PC-9 (cell line): ENCODE results near the gene CPN2.

ENCODE experiments used
- EZH2 ChIP-seq: fragments of 200-600 bp; sonication (generic); IDR thresholded peaks from 2 replicates; pipeline ENCODE4 v1.8.0; 2017; ENCODE audit warnings: antibody characterized with exemption, low read depth
- TF ChIP-seq, protein P1 (sequence below): fragments of 200-600 bp; sonication (generic); conservative IDR thresholded peaks from 2 replicates; pipeline ENCODE4 v1.6.1; 2017; ENCODE audit warnings: mixed run types, antibody characterized with exemption, mild to moderate bottlenecking, moderate library complexity

DNA sequence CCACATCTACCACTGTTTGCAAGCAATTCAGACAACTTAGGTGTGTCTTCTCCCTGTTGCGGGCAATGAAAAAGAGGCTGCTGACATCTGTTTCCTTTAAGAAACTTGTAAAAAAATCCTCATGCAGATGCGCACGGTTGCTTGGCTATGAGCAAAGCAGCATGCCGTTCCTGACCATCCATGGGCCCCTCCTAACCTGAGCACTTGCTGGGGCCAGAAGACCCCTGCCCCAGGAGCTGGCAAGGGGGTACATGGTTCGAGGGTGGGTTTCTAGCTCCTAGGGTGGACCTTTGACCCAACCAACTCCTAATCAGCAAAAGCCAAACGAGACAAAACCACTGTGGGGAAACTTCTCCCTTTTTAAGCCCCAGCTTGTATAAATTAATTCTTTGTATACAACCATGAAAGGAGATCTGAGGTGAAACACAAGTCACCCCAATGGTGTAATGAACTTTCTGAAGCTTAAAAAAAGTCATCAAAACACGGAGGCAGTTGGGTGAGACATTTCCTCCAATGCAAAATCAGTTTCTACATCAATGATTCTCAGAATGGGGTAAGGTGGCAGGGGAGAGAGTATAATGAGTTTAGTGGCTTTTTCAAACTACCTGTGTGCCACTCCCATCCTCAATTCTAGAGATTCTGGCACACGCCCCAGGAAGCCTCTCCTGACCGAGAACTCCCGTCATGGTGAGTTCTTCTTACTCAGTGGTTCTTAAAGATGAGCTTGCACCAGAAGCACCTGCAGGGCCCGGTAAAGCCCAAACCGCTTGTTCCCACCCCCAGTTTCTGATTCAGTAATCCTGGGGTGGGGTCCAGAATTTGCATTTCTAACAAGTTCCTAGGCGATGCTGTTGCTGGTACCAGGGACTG lies 44.1 kb downstream of the CPN2 start:
- TF ChIP-seq, protein P1, sequence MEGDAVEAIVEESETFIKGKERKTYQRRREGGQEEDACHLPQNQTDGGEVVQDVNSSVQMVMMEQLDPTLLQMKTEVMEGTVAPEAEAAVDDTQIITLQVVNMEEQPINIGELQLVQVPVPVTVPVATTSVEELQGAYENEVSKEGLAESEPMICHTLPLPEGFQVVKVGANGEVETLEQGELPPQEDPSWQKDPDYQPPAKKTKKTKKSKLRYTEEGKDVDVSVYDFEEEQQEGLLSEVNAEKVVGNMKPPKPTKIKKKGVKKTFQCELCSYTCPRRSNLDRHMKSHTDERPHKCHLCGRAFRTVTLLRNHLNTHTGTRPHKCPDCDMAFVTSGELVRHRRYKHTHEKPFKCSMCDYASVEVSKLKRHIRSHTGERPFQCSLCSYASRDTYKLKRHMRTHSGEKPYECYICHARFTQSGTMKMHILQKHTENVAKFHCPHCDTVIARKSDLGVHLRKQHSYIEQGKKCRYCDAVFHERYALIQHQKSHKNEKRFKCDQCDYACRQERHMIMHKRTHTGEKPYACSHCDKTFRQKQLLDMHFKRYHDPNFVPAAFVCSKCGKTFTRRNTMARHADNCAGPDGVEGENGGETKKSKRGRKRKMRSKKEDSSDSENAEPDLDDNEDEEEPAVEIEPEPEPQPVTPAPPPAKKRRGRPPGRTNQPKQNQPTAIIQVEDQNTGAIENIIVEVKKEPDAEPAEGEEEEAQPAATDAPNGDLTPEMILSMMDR: no peak
- no peak for TF ChIP-seq EZH2
